Esophagus muscularis mucosa (tissue), 4 donors: Measurements from ENCODE around the gene PYHIN1. TPM values are rescaled to one million over a fixed set of nuclear protein-coding genes. Genes with fewer than 3 reads are reported as not detected.

Source experiments
- DNase-seq: peaks from one replicate; pipeline ENCODE4 v3.0.0-alpha.2; 2017; ENCODE audit errors: extremely low spot score
- H3K27ac ChIP-seq, 4 donors: fragments of 200-600 bp; sonication (generic); replicated peaks in 1 of 4; 1 replicate in 3 of 4; 2 replicates in 1 of 4; pipeline ENCODE4 v1.5.1; 2016 to 2019; ENCODE audit warnings: mild to moderate bottlenecking in 1 of 4
- H3K27me3 ChIP-seq, 4 donors: fragments of 200-600 bp; sonication (generic); one replicate each; pipeline versions ENCODE4 v1.5.1 to v1.6.0; 2016 to 2019
- H3K36me3 ChIP-seq, 4 donors: fragments of 200-600 bp; sonication (generic); one replicate each; pipeline ENCODE4 v1.5.1; 2016 to 2019
- H3K4me1 ChIP-seq, 4 donors: fragments of 200-600 bp; sonication (generic); one replicate each; pipeline ENCODE4 v1.5.1; 2016 to 2019
- H3K4me3 ChIP-seq, 4 donors: fragments of 200-600 bp; sonication (generic); 1 replicate in 2 of 4; 2 replicates in 2 of 4; pipeline ENCODE4 v1.5.1; 2016 to 2019; ENCODE audit warnings: mild to moderate bottlenecking in 4 of 4, moderate library complexity in 1 of 4
- H3K9me3 ChIP-seq, 4 donors: fragments of 200-600 bp; sonication (generic); 1 replicate in 3 of 4; 2 replicates in 1 of 4; pipeline ENCODE4 v1.5.1; 2016 to 2019
- CTCF ChIP-seq, 3 experiments: fragments of 200-600 bp in 2 of 3; fragments of 450-650 bp in 1 of 3; sonication (generic) in 2 of 3; IDR thresholded peaks; one replicate each; pipeline ENCODE4 v1.5.1; 2017 to 2019; ENCODE audit warnings: antibody characterized with exemption in 3 of 3, mild to moderate bottlenecking in 2 of 3, moderate library complexity in 1 of 3
- EP300 ChIP-seq: sonication (generic); formaldehyde crosslinking; IDR thresholded peaks from one replicate; pipeline ENCODE4 v1.6.1; 2017; ENCODE audit warnings: antibody characterized with exemption
- POLR2A ChIP-seq: fragments of 450-650 bp; IDR thresholded peaks from one replicate; pipeline ENCODE4 v1.6.1; 2017; ENCODE audit warnings: antibody characterized with exemption, moderate library complexity, mild to moderate bottlenecking, low read depth
- POLR2AphosphoS5 ChIP-seq, 2 donors: sonication (generic); formaldehyde crosslinking; IDR thresholded peaks; one replicate each; pipeline ENCODE4 v1.6.1; 2017; ENCODE audit warnings: antibody characterized with exemption in 2 of 2
- WGBS: methylation state at CpG from one replicate; pipeline ENCODE4 v1.1.5; 2018; 5-methylcytosine and 5-hydroxymethylcytosine counted together
- intact Hi-C: fragments of 100-400 bp; cut with DNase I; formaldehyde crosslinking; loops from one replicate; pipeline ENCODE4 v1.15.1; 2023
- total RNA-seq, 4 donors: library from RNA; depleted of rRNA; stranded (reverse); fragments of >200 nt; gene quantifications; one replicate each; pipeline versions ENCODE4 v1.1.0 to v1.2.1, GENCODE V29; 2016

PYHIN1 gene
- 1 to 10 TPM in 2 of 4 donors, not detected in 2; 1.2 to 1.3 TPM for total RNA-seq

GRCh38 chr1:158931055-158931737 is at the start of gene PYHIN1:
Gene PYHIN1 (plus strand): TSS chr1:158931552. CDS start chr1:158936911, 5,359 bp downstream.
- Histone ChIP-seq H3K27me3 (no peaks in the 10 kb centered on the region), H3K27ac (no peak within 1 kb of the TSS), H3K9me3 (peaks cover 0 to 10% (median 9%) of the 10 kb centered on the region in 4 donors), H3K36me3 (no peaks in the 10 kb centered on the region), H3K4me3 (peak within 1 kb of the TSS in 1 of 4 donors; percentile 23), H3K4me1 (no peaks in the 10 kb centered on the region)
- no peak for DNase-seq
- WGBS, result 66% methylated on average over 3 of the region's 3 CpGs
- intact Hi-C loops, result no loop called here
- TF ChIP-seq POLR2A, result no peak
- no peak for TF ChIP-seq CTCF (IDR thresholded peaks at IDR 0.05)
- no peak for TF ChIP-seq POLR2AphosphoS5 (IDR thresholded peaks at IDR 0.05)
- no peak for TF ChIP-seq EP300

GRCh38 chr1:158893654-158894053 is 37.7 kb upstream of the PYHIN1 start:
- no peak overlapping the region for H3K27ac ChIP-seq
- no peak for TF ChIP-seq POLR2AphosphoS5 (IDR thresholded peaks at IDR 0.05)
- no peak for TF ChIP-seq POLR2A
- TF ChIP-seq CTCF (IDR thresholded peaks at IDR 0.05), result no peak
- no peak for TF ChIP-seq EP300
- H3K36me3 ChIP-seq, result no peaks in the 10 kb centered on the region
- no peak overlapping the region for H3K4me3 ChIP-seq
- peaks cover 0 to 5% (median 3%) of the 10 kb centered on the region in 4 donors for H3K9me3 ChIP-seq
- no peaks in the 10 kb centered on the region for H3K4me1 ChIP-seq
- DNase-seq, result no peak
- intact Hi-C loops, result no loop called here
- H3K27me3 ChIP-seq, result no peaks in the 10 kb centered on the region

GRCh38 chr1:158898722-158899121 is 32.6 kb upstream of the PYHIN1 start:
- no peak overlapping the region for H3K4me3 ChIP-seq
- H3K4me1 ChIP-seq, result no peaks in the 10 kb centered on the region
- TF ChIP-seq EP300, result no peak
- no peak for TF ChIP-seq CTCF (IDR thresholded peaks at IDR 0.05)
- no peak for TF ChIP-seq POLR2AphosphoS5 (IDR thresholded peaks at IDR 0.05)
- no peak for TF ChIP-seq POLR2A
- no peaks in the 10 kb centered on the region for H3K27me3 ChIP-seq
- no peak for DNase-seq
- WGBS, result 84% methylated on average over 2 of the region's 2 CpGs
- H3K27ac ChIP-seq, result no peak overlapping the region
- H3K36me3 ChIP-seq, result no peaks in the 10 kb centered on the region
- H3K9me3 ChIP-seq, result peaks cover 0 to 5% (median 2%) of the 10 kb centered on the region in 4 donors
- intact Hi-C loops, result no loop called here

GRCh38 chr1:158901623-158902022 is 29.7 kb upstream of the PYHIN1 start:
- H3K27me3 ChIP-seq, result no peaks in the 10 kb centered on the region
- whole genome bisulfite sequencing, result 86% methylated on average over 3 of the region's 3 CpGs
- no peaks in the 10 kb centered on the region for H3K36me3 ChIP-seq
- DNase-seq, result no peak
- no peak overlapping the region for H3K27ac ChIP-seq
- H3K4me3 ChIP-seq, result no peak overlapping the region
- no peaks in the 10 kb centered on the region for H3K4me1 ChIP-seq
- H3K9me3 ChIP-seq, result peaks cover 0 to 3% (median 0%) of the 10 kb centered on the region in 4 donors
- intact Hi-C loops, result no loop called here
- TF ChIP-seq POLR2AphosphoS5 (IDR thresholded peaks at IDR 0.05) (no peak), CTCF (IDR thresholded peaks at IDR 0.05) (no peak), POLR2A (no peak), EP300 (no peak)

GRCh38 chr1:158916085-158916484 is 15.3 kb upstream of the PYHIN1 start:
- H3K4me1 ChIP-seq, result no peaks in the 10 kb centered on the region
- DNase-seq, result no peak
- H3K27me3 ChIP-seq, result no peaks in the 10 kb centered on the region
- 75% methylated on average over 1 of the region's 1 CpG for WGBS
- intact Hi-C loops, result no loop called here
- TF ChIP-seq CTCF (IDR thresholded peaks at IDR 0.05) (no peak), POLR2A (no peak), POLR2AphosphoS5 (IDR thresholded peaks at IDR 0.05) (no peak), EP300 (no peak)
- H3K4me3 ChIP-seq, result no peak overlapping the region
- H3K36me3 ChIP-seq, result no peaks in the 10 kb centered on the region
- no peak overlapping the region for H3K27ac ChIP-seq
- peaks cover 0 to 18% (median 10%) of the 10 kb centered on the region in 4 donors for H3K9me3 ChIP-seq
